NCI-H2227 (cell line): ENCODE data around the gene GSE1.

Source experiments
- DNase-seq: peaks from one replicate; lab custom pipeline; 2025; ENCODE audit not compliant: unreplicated experiment; lab: John Stamatoyannopoulos, UW

Gene GSE1

DNA sequence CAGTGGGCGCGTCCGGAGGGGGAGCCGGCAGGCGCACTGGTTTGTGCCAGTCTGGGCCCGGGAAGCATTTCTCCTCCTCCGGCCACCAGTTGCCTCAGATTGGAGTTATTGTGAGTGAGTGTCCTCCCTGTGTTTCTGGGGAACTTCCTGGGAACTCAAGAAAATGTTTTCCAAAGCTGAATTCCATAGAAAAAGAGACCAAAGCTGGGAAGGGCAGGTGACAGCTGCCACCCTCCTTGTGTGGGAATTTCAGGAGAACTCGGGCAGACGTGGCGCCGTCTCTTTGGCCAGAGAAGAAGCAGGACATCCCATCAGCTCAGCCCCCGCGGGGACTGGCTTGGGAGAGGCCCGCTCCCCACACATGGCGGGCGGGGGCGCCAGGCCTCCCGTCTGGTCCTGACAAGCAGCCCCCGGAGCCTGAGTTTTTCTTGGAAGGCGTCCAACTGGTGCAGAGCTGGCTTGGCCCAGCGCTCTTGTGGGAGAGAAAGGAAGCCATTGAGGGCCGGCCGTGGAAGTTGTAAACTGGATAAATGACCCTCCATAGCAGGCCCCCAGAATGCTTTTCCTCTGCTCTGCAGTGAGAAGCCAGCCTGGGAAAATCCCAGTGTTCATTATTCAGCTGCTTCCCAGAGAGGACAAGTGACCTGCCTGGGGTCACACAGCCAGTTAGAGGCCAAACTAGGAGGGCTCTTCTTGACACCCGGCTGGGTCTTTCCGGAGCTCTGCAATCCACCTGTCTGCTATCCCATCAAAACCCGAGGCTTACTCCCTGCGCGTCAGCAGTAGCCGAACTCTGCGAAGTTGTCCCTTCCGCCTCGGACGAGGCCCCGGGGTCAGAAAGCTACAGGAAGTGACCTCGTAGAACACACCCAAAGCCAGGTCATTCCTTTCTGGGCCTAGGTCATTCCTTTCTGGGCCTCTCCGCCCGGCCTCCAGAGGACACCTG, 39.2 kb upstream of the GSE1 start:
- peak; percentile 42 for DNase-seq

DNA sequence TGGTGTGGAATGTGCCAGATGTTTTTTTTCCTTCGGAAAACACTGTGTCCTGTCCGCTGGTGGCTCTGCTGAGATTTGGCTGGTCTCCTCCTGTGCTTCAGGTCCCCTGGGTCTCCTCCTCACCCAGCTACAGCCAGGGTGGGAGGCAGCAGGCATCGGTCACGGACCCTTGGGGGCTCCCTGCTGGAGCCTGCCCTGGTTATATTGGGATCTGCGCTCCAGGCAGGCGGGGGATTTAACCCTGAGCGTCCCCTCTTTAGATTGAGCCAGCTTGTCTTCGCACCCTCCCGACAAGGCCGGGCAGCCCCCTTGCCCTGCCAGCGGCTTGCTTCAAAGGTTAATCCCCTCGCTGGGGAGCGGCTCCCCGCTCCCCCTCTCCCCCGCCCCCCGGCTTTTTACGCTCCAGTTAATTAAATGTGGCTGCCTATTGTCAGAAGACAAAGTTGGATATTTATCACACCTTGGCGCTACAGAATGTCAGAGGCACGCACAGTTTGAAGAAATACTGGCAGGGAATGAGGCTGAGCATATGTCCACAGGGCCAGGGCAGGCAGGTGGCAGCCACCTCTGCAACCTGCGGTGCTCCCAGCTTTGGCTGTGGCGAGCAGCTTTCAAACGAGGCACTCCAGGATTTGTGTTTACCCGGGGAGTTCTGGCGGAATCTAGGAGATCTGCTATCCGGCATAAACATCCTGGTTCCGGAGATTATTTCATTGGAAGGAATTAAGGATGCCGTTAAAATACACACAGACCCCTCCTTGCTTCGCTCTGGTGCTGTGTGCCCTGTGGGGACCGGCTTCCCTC, 38.2 kb upstream of the GSE1 start:
- DNase-seq = no peak

DNA sequence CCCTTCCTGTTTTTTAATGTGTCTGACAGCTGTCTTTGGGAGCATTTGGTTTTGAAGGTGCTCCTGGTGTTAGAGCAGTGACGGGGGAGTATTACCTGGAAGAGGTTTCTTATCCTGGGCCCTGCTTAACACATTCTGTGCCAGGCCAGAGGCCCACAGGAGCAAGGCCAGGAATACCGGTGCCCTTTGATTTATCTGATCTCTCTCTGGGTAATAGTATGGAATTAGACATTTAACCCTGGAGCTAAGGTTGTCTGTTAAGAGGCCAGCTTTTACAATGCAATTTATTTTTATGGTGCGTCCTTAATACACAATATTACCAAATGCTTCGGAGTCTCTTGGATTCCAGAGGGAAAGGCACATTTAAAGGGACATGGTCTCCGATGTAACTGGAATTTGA, 37.2 kb upstream of the GSE1 start:
- DNase-seq = no peak

DNA sequence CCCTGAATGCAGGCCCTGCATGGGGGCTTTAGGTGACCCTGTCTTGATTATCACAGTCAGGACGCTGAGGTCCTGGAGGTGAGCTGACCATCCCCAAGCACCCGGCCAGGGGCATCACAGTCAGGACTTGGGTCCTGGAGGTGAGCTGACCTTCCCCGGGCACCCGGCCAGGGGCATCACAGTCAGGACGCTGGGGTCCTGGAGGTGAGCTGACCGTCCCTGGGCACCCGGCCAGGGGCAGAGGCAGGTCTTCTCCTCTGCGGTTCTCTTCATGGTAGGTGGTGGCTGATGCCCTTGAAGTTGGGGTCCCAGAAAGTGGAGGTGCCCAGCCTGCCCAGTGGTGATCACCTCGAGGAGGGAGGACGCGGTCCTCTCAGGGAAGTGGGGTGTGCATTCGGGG, 36.2 kb upstream of the GSE1 start:
- DNase-seq = no peak

DNA sequence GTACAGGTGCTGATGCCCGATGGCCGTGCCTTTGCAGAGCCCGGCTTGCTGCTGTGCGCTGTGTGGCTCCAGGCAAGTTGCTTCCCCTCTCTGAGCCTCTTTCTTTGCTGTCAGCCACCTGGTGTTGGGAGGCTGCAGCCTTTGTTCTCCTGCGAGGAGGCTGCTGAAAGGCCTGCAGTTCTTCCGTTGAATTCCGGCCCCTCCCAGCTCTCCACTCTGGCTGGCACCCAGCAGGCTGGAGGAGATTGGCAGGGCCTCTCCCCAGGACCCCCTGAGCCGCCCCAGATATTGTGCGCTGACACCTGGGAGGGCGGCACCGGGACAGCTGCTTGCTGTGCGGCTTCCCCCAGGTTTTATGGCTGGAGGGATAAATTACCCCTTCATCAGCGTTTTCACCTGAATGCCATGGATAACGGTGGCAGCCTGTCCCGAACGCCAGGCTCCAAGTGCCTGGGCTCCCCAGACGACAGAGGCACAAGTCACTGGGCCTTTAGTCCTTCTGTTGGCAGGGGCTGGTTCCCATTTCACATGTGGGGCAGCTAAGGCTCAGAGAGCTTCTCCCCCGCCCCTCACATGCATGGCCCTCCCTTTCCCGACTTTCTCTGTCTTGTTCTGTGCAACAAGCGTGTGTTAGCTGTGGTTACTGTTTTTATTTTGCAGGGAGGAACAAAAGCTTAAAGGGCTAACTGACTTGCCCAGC, 35.1 kb upstream of the GSE1 start:
- DNase-seq = no peak

DNA sequence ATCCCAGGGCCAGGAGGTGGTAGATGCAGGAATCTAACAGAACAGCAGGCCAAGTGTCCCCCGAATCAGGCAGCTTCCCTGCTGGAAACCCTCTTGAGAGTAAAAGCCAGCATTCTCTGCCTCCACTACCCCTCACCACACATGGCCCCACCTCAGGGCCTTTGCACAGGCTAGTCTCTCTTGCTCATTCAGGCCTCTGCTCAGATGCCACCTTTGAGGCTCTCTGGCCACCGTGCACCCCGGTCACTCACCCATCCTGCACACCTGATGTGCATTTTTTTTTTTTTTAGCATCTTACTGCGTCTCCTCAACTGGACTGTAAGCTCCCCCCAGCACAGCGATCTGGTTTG, 34.5 kb upstream of the GSE1 start:
- no peak for DNase-seq

DNA sequence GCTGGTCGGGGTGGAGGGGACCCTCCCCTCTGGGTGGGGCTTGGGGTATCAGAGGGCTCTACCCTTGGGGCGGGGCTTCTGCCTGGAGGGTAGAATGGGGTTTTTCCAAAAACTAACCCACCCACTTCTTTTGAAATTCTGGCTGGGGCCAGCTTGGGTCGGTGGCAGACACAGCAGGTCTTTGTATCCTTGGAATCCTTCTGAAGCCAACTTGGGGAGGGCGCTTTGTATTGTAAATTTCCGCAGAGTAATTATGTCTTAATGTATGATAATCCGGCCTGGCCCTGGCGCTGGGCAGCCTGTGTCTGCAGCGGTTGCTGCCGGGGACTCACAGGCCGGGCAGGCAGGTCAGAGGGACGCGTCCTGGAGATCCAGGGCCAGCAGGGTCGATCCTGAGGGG, 33.9 kb upstream of the GSE1 start:
- no peak for DNase-seq

DNA sequence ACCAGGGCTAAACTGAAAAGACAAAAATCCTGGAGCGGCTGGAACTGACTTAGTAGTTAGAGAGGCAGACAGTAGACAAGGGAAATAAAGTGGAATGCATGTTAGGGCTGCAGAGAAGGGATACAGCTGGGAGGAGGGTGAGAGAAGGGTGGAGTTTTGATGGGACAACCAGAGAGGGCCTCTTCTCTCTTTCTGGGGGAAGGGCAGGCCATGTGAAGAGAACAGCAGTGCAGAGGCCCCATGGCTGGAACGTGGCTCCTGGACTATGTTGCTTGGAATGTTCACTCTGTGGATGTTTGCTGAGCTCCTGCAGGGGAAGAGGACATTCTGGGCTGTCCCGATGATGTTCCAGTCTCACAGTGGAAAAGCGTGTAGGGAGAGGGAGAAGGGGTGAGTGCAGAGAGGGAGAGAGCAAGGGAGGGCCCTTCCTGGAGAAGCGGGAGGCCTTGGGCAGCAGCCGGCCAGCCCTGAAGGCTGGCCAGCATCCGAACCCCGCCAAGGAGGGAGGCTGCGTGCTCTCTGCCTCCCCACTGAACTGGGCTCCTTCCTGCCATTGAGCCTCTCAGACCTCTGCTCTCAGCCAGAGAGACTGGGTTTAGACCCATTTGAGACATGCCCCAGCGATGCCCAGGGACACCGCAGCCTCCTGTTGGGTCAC, 33.1 kb upstream of the GSE1 start:
- DNase-seq = no peak

DNA sequence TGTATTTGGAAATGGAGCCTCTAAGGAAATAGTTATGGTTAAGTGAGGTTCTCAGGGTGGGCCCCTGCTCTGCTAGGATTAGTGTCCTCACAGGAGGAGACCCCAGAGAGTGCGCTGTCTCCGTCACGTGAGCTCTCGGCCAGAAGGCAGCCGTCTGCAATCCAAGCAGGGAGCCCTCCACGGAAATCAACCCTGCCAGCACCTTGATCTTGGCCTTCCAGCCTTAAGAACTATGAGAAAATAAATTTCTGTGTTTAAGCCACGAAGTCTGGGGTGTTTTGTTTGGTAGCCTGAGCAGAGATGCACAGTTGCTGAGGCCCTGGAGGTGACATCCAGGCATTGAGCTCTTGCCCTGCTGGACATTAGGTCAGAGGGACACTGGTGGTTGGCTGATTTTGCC, 32.4 kb upstream of the GSE1 start:
- DNase-seq = no peak

DNA sequence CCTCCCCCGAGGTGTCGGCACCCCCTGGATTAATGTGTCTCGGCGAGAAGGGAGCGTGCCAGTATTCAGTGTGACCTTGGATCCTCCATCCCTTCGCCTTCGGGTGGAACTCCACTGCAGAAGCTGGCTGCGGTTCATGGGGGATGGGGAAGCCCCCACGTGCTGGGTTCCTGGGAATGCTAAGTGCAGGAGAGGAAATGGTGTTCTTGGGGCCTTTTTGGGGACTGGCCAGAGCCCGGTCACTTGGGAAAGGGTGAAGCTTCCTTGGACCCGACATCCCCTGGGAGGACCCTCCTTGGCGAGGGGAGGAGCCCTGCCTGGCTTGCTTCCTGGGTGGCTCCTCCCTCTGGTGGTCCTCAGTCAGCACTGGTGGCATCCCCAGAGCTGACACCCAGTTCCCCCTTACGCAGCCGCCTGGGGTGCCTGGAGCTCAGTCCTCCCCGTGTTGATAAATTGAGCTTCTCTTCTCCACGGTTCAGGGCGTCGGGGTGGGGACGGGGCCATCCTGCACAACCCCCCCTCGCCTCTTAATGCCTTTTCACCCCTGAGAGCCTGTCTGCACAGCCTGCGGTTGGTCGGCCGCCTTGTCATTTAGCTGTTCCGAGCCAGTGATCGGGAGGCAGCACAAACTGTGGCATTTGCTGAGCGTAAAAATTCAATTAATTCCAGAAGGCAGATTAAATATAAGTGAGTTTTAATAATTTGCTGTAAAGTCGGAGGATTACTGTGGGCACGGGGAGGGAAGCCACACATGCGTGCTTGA, 30.7 kb upstream of the GSE1 start:
- DNase-seq = no peak

DNA sequence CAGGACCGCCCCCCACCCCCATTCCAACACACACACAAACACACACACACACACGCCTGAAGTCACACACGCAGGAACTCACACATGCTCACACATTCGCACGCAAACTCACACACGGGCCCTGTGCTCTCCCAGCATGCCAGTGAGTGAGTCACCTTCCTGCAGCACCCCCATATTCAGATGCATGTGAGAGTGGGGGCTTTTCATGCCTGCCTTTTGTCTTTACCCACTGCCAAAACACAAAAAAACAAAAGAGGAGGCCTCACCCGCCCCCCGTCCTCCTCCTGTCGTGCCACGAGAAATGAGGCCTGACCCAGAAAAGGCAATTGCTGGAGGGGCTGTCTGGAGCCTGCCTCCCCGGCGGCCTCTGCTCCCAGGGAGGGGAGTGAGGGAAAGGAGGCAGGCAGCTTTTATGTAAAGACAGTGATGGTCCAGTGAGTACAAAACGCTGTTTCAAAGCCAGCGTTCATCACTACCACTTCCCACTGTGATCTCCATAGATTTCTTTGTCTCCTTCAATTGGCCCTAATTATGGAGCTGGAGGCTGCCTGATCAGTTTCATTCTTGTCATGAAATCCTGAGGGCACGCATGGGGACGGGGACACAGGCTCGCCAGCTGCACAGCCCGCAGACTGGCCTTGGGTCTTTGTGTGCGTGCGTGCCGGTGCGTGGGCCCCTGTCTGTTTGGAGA, 29.5 kb upstream of the GSE1 start:
- peak; percentile 74 for DNase-seq

DNA sequence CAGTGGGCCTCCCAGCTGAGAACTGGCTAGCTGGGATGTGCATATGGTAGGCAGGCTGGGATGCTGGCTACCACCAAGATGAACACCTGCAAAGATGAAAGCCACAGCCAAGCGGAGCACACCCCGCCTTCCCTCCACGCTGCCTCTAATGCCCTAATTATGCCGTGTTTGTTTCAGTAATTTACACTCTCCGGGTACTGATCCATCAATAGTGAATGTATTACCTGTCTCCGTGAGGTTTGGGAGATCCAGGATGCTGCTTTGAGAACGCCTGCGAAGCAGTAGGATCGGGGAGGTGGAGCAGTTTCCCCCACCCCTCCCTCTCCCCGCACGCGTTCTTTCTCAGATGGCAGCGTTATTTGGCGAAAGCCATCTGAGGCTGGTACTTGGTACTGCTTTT, 28.9 kb upstream of the GSE1 start:
- no peak for DNase-seq

DNA sequence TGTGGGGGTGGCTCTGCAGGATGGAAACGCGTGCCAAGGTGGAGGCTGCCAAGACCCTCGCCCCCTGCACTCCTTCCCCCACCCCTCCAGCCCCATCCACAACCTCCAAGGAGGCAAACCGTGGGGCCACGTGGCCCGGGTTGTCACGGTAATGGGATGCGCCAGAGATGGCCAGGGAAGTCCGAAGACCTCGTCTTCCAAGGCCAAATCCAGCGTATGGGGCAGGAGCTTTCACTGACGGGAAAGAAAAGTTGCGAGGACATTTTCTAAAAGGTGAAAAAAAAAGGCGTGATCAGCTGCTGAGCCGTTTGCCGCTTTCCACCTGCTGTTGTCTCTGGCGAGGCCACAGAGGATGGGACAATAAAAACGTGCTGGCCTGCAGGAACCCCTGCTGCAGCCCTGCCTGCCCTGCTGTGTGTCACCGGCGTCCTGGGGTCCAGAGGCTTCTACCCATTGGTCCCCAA, 28.3 kb upstream of the GSE1 start:
- no peak for DNase-seq

DNA sequence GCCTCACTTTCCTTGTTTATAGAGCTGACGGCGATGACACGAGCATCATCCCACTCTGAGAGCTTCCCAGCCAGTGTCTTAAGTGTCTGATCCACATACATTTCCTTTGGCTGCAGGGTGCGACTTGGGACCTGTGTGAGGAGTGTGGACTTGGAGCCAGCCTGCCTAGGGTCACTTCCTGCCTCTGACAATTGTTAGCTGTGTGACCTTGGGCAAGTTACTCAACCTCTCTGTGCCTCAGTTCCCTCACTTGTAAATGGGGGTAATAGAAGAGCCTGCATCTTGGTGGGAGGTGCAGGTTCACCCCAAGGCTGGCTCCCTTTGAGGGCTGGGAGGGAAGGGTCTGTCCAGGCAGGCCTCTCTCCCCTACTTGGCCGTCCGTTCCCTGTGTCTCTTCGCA, 27.4 kb upstream of the GSE1 start:
- DNase-seq = no peak

DNA sequence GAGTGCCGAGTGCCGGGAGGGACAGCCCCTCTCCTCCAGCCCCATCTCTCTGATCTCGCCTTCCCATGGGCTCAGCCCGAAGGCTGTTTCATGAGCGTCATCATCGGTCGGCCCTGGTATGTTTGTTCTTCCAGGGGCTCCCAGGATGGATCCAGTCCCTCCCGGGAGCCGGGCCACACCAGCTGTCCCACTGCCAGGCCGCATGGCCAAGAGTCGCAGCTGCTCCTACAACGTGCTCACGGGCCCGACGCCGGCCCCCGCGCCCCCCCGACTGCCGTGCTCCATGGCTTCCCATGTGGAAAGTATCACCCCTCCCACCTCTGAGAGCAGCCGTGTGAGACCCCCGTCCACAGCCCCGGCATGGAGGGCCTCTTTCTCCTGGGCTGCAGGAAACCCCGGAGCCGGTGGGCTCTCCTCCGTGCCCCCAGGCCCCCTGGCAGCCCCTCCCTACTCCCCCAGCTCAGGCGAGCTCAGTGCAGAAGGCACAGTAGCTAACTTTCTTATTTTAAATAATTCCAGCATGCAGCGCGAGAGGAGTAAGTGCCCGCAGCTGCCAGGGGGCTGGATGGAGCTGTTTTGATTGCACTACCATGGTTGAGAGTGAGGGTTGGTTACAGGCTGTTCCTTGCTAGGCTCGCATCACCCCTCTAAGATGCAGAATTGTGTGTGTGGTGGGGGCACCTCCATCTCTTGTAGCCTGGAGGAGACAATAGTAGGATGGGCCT, 26.6 kb upstream of the GSE1 start:
- DNase-seq = no peak

DNA sequence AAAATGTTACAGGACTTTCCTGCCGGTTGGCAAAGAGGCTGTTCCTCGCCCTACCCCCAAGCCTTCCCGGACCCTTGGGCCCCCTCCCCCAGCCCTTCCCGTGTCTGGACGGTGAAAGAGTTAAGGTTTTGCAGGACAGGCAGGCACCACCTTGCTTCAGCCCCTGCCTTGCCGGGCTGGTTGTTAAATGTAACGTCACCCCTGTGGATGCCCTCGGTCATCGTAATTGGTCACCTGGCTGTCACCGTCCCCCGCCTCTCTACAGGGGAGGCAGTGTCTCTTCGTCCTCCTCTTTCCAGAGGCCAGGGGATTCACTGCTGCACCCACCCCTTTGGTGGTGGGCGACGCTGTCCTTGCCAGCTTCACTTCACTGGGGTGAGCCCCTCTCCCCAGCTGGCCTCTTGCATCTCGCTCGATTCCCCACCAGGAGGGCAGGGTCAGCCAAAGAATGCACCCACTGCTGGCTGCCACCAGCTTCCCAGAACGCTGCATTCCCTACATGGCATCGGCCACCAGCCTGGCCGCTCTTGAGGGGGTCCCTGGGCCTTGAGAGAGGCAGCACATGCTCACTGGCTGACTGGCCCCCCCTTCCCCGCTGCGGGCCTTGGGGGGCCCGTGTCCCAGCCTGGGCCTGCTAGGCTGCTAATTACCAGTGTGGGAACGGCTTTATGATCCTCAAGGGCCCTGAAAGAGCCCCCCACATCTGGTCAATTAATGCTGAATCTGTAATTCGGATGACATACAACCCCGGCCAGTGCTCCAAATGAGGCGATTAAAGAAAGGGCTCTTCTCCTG, 25.2 kb upstream of the GSE1 start:
- DNase-seq = no peak

DNA sequence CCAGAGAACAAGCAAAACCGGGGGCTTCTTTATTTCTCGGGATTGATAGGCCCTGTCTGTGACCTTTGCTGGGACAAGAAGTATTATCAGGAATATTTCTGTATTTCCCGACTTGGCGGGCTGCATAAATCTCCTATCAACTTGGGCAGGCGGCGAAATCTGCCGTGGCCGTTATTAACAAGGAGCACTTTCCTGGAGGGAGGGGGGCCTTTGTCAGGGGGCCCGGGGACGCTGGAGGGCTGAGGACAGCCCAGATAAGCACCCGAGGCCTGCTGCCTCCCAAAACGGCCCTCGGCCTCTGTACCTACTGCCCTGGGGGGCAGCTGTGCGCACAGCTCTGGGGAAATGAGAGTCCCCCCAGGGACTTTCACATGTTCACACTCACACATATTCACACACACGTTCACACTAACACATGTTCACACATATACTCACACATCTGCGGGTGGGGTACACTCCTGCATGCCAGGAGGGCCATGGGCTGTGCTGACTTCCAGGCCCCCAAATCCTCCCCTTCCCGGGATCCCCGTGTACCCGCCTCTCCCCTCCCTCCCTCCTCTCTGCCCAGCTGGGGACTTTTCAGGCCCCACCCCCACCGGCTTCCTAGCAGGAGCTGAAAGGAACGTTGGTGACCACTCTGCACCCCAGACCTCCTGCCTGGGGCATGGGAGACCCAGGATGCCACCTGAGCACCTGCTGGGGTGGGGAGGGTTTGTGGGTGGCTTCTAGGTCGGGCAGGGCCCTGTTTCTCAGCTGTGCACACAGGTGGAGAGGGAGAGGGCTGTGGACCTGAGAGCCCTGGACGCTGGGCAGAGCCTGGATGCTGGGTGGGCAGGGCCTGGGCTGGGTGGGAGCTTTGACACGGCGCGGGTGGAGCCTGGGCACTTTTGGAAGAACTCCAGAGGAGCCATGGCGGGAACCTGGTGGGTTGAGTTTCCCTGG, 24.3 kb upstream of the GSE1 start:
- no peak for DNase-seq
